PFSK-1 (cell line): ENCODE measurements around the gene LAD1.

ENCODE experiments used
- SIN3A ChIP-seq: IDR thresholded peaks from 2 replicates; pipeline ENCODE4 v1.6.1; 2012; ENCODE audit warnings: mild to moderate bottlenecking, low read length, moderate library complexity, borderline replicate concordance; ENCODE audit not compliant: insufficient read depth
- TAF1 ChIP-seq: IDR thresholded peaks from 2 replicates; pipeline ENCODE4 v1.6.1; 2012; ENCODE audit warnings: low read length, control low read depth, borderline replicate concordance; ENCODE audit not compliant: insufficient read depth
- TF ChIP-seq, protein P1 (sequence below), 2 experiments: IDR thresholded peaks; 2 replicates each; pipeline versions ENCODE4 v1.6.1 to v1.8.0; 2011 to 2012; ENCODE audit warnings: low read depth in 2 of 2, low read length in 2 of 2, control low read depth in 1 of 2, inconsistent platforms in 1 of 2, mild to moderate bottlenecking in 1 of 2, moderate library complexity in 1 of 2; ENCODE audit not compliant: insufficient read depth in 1 of 2

GRCh38 chr1:201409440-201409839, 10.3 kb upstream of the LAD1 start:
- TF ChIP-seq TAF1 (no peak), SIN3A (no peak)
- TF ChIP-seq, protein P1, sequence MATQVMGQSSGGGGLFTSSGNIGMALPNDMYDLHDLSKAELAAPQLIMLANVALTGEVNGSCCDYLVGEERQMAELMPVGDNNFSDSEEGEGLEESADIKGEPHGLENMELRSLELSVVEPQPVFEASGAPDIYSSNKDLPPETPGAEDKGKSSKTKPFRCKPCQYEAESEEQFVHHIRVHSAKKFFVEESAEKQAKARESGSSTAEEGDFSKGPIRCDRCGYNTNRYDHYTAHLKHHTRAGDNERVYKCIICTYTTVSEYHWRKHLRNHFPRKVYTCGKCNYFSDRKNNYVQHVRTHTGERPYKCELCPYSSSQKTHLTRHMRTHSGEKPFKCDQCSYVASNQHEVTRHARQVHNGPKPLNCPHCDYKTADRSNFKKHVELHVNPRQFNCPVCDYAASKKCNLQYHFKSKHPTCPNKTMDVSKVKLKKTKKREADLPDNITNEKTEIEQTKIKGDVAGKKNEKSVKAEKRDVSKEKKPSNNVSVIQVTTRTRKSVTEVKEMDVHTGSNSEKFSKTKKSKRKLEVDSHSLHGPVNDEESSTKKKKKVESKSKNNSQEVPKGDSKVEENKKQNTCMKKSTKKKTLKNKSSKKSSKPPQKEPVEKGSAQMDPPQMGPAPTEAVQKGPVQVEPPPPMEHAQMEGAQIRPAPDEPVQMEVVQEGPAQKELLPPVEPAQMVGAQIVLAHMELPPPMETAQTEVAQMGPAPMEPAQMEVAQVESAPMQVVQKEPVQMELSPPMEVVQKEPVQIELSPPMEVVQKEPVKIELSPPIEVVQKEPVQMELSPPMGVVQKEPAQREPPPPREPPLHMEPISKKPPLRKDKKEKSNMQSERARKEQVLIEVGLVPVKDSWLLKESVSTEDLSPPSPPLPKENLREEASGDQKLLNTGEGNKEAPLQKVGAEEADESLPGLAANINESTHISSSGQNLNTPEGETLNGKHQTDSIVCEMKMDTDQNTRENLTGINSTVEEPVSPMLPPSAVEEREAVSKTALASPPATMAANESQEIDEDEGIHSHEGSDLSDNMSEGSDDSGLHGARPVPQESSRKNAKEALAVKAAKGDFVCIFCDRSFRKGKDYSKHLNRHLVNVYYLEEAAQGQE (IDR thresholded peaks at IDR 0.05; ENCODE audit: insufficient read depth in 1 of 2, low read depth in 2 of 2, low read length in 2 of 2), result no peak
